K562 (cell line): ENCODE measurements around the gene PCNX2. TPM values are rescaled to one million over a fixed set of nuclear protein-coding genes. Genes with fewer than 3 reads are reported as not detected.

Experiments used
- ATF1 ChIP-seq, 2 experiments: fragments of 450-650 bp in 1 of 2; IDR thresholded peaks; 2 replicates each; pipeline ENCODE4 v1.6.1; 2016; ENCODE audit warnings: missing compliant biosample characterization in 1 of 2, missing genetic modification characterization in 1 of 2
- BRD4 ChIP-seq: fragments of 200-600 bp; sonication (generic); IDR thresholded peaks from 2 replicates; pipeline ENCODE4 v1.6.1; 2017; ENCODE audit warnings: inconsistent platforms
- CXXC5 ChIP-seq: fragments of 250-450 bp; sonication (Bioruptor Pico); IDR thresholded peaks from 2 replicates; pipeline ENCODE4 v1.8.0; 2022; ENCODE audit warnings: inconsistent platforms, mild to moderate bottlenecking, moderate library complexity
- ELF1 ChIP-seq: fragments of 200-800 bp; sonication (Bioruptor generic); IDR thresholded peaks from 2 replicates; pipeline ENCODE4 v1.6.1; 2016; ENCODE audit warnings: missing genetic modification characterization, missing compliant biosample characterization
- FOXJ2 ChIP-seq: fragments of 200-800 bp; sonication (Bioruptor generic); IDR thresholded peaks from 2 replicates; pipeline ENCODE4 v1.6.1; 2016; ENCODE audit warnings: missing genetic modification characterization, missing compliant biosample characterization
- FOXK2 ChIP-seq, 2 experiments: fragments of 450-650 bp; IDR thresholded peaks in 1 of 2; conservative IDR thresholded peaks in 1 of 2; 2 replicates each; pipeline ENCODE4 v1.6.1; 2016; ENCODE audit warnings: low read depth in 2 of 2, mild to moderate bottlenecking in 1 of 2
- MAFF ChIP-seq: IDR thresholded peaks from 2 replicates; pipeline ENCODE4 v1.6.1; 2012; ENCODE audit warnings: low read length, improper control_type of control experiment
- MAX ChIP-seq: sonication (generic); formaldehyde crosslinking; IDR thresholded peaks from 2 replicates; pipeline ENCODE4 v1.9.0; 2022; ENCODE audit warnings: mild to moderate bottlenecking, missing genetic modification reagents
- SMARCC2 ChIP-seq: fragments of 450-650 bp; IDR thresholded peaks from 2 replicates; pipeline ENCODE4 v1.6.1; 2017; ENCODE audit warnings: antibody characterized with exemption, moderate library complexity, mild to moderate bottlenecking, low read depth
- VEZF1 ChIP-seq: fragments of 200-800 bp; sonication (Bioruptor generic); IDR thresholded peaks from 2 replicates; pipeline ENCODE4 v1.6.1; 2017; ENCODE audit warnings: missing genetic modification characterization, missing compliant biosample characterization
- ZMIZ1 ChIP-seq, 2 experiments: fragments of 150-350 bp in 1 of 2; IDR thresholded peaks; 2 replicates each; pipeline ENCODE4 v1.6.1; 2012 to 2016; ENCODE audit warnings: low read depth in 2 of 2, low read length in 2 of 2, mild to moderate bottlenecking in 1 of 2, moderate library complexity in 1 of 2
- ZNF318 ChIP-seq, 2 experiments: fragments of 450-650 bp; IDR thresholded peaks; 2 replicates each; pipeline ENCODE4 v1.6.1; 2016; ENCODE audit warnings: mild to moderate bottlenecking in 2 of 2, borderline replicate concordance in 1 of 2, low read depth in 1 of 2, moderate library complexity in 1 of 2
- polyA plus RNA-seq, 8 experiments: library from polyadenylated mRNA; depleted of rRNA in 4 of 8; stranded (reverse) in 5 of 8; unstranded in 3 of 8; fragments of >200 nt; fragmentation: Nextera tagmentation in 2 of 8; fragmentation: Illumina TruSeq in 1 of 8; extraction: Ambion mirVana in 2 of 8; extraction: Trizol in 1 of 8; gene quantifications; 2 replicates each; pipeline versions ENCODE4 v1.2.1 to v1.2.3, GENCODE V29; 2011 to 2014; ENCODE audit warnings: inconsistent platforms in 1 of 8, missing spikeins in 1 of 8
- total RNA-seq, 7 experiments: library from RNA; depleted of rRNA in 6 of 7; stranded (reverse); fragments of >200 nt in 6 of 7; fragmentation: Illumina TruSeq in 2 of 7; extraction: Trizol in 2 of 7; gene quantifications; 2 replicates each; pipeline versions ENCODE4 v1.2.1 to v1.2.3, GENCODE V29; 2011 to 2021; ENCODE audit warnings: low replicate concordance in 1 of 7

Gene PCNX2
- total and polyA plus RNA-seq, 9 of the 15 experiments (the other 6 are each of a cell fraction or from before 2014, with no cell fraction given) = 0.07 to 0.33 TPM; not detected in 7

- TF ChIP-seq ZNF318 (IDR thresholded peaks at IDR 0.05; ENCODE audit: borderline replicate concordance in 1 of 2, low read depth in 1 of 2) (peak in 1 of 2 experiments; percentile 96; a peak in 2 of 4 replicates), VEZF1 (CRISPR knock-in tag) (peak; percentile 68; the same call in 1 of the 2 replicates), MAFF (peak; percentile 39), BRD4 (peak; percentile 88), CXXC5 (peak; percentile 86), SMARCC2 (peak; percentile 78), MAX (CRISPR knock-in tag) (no peak), FOXJ2 (tag) (peak; percentile 77; the same call in 1 of the 2 replicates), ATF1 (CRISPR knock-in tag; IDR thresholded peaks at IDR 0.05) (no peak), ATF1 (tag; IDR thresholded peaks at IDR 0.05) (peak; percentile 93), ZMIZ1 (IDR thresholded peaks at IDR 0.05; ENCODE audit: low read depth in 2 of 2, low read length in 2 of 2) (peak in 1 of 2 experiments; percentile 31; a peak in 1 of 4 replicates), ELF1 (tag) (peak; percentile 84), FOXK2 (conservative IDR thresholded peaks at IDR 0.05 in 1 of 2, IDR thresholded peaks at IDR 0.05 in 1 of 2; ENCODE audit: low read depth in 2 of 2) (peak; percentile 48 to 69)
Measured at GRCh38 chr1:233113009-233113879, 182.3 kb downstream of the PCNX2 start (continued).
